Measurements from ENCODE around the gene FAM89B. TPM values are rescaled to one million over a fixed set of nuclear protein-coding genes. Genes with fewer than 3 reads are reported as not detected.

Gene FAM89B
- total and polyA plus RNA-seq, 2 donors (not counting 1 experiment from before 2014, with no cell fraction given): 17.5 to 18.2 TPM

GRCh38 chr11:65619281-65619928 is 47.1 kb downstream of the FAM89B start:
- Histone ChIP-seq H2AFZ (ENCODE audit: low read length) (no peak overlapping the region), H3K79me2 (ENCODE audit: control insufficient read depth, insufficient read depth, low read length) (peaks cover 21% of the 10 kb centered on the region), H3K36me3 (ENCODE audit: control insufficient read depth, insufficient read depth, low read length) (peaks cover 38% of the 10 kb centered on the region), H3K4me3 (replicated peaks in 1 of 4; ENCODE audit: control extremely low read depth in 1 of 4, insufficient read depth in 1 of 4, low read depth in 3 of 4, low read length in 4 of 4) (no peak overlapping the region), H3K9ac (ENCODE audit: insufficient read depth, low read length) (no peak overlapping the region), H3K4me2 (ENCODE audit: extremely low read depth, insufficient read depth, low read length) (no peak overlapping the region), H3K27me3 (ENCODE audit: control insufficient read depth, insufficient read depth, low read length) (no peaks in the 10 kb centered on the region), H3K27ac (ENCODE audit: insufficient read depth, low read length) (no peak overlapping the region), H3K4me1 (ENCODE audit: control insufficient read depth, extremely low read depth, insufficient read depth, low read length) (peaks cover 6% of the 10 kb centered on the region), H3K9me3 (ENCODE audit: control insufficient read depth, insufficient read depth, low read depth, low read length) (no peaks in the 10 kb centered on the region), H4K20me1 (ENCODE audit: control insufficient read depth, extremely low read depth, insufficient read depth, low read length) (no peaks in the 10 kb centered on the region)
- TF ChIP-seq EZH2 (IDR thresholded peaks at IDR 0.05; ENCODE audit: low read length, missing control alignments) (no peak), CTCF (conservative IDR thresholded peaks at IDR 0.05 in 1 of 2, IDR thresholded peaks at IDR 0.05 in 1 of 2; ENCODE audit: low read depth in 1 of 2, low read length in 2 of 2) (no peak)
- DNase-seq (ENCODE audit: low read depth in 2 of 2): no peak

DNA sequence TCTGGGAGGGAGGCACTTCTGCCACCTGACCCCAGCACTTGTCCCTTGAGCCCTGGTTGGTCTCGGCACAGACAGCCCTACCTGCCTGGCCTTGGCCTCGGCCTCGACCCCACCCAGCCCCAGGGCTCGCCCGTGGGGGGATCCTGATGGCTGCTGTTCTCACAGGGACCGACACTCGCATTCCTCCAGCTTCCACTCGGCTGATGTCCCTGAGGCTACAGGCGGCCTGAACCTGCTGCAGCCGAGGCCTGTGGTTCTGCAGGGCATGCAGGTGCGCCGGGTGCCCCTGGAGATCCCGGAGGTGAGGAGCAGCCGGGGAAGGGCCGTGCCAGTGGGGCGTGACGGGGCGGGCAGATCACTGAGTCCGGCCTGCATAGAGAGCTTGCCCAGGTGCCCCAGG is 48.3 kb downstream of the FAM89B start:
- H4K20me1 ChIP-seq (ENCODE audit: control insufficient read depth, extremely low read depth, insufficient read depth, low read length): no peaks in the 10 kb centered on the region
- H3K27ac ChIP-seq (ENCODE audit: insufficient read depth, low read length): no peak overlapping the region
- no peak overlapping the region for H2AFZ ChIP-seq (ENCODE audit: low read length)
- peaks cover 20% of the 10 kb centered on the region for H3K79me2 ChIP-seq (ENCODE audit: control insufficient read depth, insufficient read depth, low read length)
- no peak overlapping the region for H3K9ac ChIP-seq (ENCODE audit: insufficient read depth, low read length)
- H3K9me3 ChIP-seq (ENCODE audit: control insufficient read depth, insufficient read depth, low read depth, low read length): no peaks in the 10 kb centered on the region
- TF ChIP-seq EZH2 (IDR thresholded peaks at IDR 0.05; ENCODE audit: low read length, missing control alignments) (no peak), CTCF (conservative IDR thresholded peaks at IDR 0.05 in 1 of 2, IDR thresholded peaks at IDR 0.05 in 1 of 2; ENCODE audit: low read depth in 1 of 2, low read length in 2 of 2) (no peak)
- peaks cover 6% of the 10 kb centered on the region for H3K4me1 ChIP-seq (ENCODE audit: control insufficient read depth, extremely low read depth, insufficient read depth, low read length)
- peaks cover 40% of the 10 kb centered on the region for H3K36me3 ChIP-seq (ENCODE audit: control insufficient read depth, insufficient read depth, low read length)
- H3K4me2 ChIP-seq (ENCODE audit: extremely low read depth, insufficient read depth, low read length): no peak overlapping the region
- no peak overlapping the region for H3K4me3 ChIP-seq (replicated peaks in 1 of 4; ENCODE audit: control extremely low read depth in 1 of 4, insufficient read depth in 1 of 4, low read depth in 3 of 4, low read length in 4 of 4)
- DNase-seq (ENCODE audit: low read depth in 2 of 2): no peak
- H3K27me3 ChIP-seq (ENCODE audit: control insufficient read depth, insufficient read depth, low read length): no peaks in the 10 kb centered on the region

DNA sequence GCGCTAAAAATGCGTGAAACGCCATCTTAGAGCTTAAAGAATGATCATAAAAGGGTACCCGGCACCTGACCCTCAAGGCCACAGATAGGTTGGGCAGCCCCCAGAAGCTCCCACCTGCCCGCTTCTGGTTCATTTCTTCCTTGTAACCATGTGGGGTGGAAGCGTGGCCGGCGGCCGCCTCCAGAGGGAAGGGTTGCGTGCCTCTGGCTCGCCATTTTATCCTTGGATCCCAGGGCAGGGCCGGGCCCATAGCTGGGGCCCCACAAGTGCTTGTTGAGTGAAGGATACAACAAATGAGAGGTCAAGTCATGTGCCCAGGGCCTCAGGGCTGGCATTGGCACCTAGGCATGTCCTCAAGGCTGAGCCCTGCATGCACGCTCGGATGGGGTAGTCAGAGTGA is 49.1 kb downstream of the FAM89B start:
- Histone ChIP-seq H3K9ac (ENCODE audit: insufficient read depth, low read length) (no peak overlapping the region), H3K9me3 (ENCODE audit: control insufficient read depth, insufficient read depth, low read depth, low read length) (no peaks in the 10 kb centered on the region), H3K27ac (ENCODE audit: insufficient read depth, low read length) (no peak overlapping the region), H3K27me3 (ENCODE audit: control insufficient read depth, insufficient read depth, low read length) (no peaks in the 10 kb centered on the region), H3K4me3 (replicated peaks in 1 of 4; ENCODE audit: control extremely low read depth in 1 of 4, insufficient read depth in 1 of 4, low read depth in 3 of 4, low read length in 4 of 4) (no peak overlapping the region), H3K4me1 (ENCODE audit: control insufficient read depth, extremely low read depth, insufficient read depth, low read length) (peaks cover 6% of the 10 kb centered on the region), H3K4me2 (ENCODE audit: extremely low read depth, insufficient read depth, low read length) (no peak overlapping the region), H3K79me2 (ENCODE audit: control insufficient read depth, insufficient read depth, low read length) (peaks cover 17% of the 10 kb centered on the region), H2AFZ (ENCODE audit: low read length) (no peak overlapping the region), H3K36me3 (ENCODE audit: control insufficient read depth, insufficient read depth, low read length) (peaks cover 44% of the 10 kb centered on the region), H4K20me1 (ENCODE audit: control insufficient read depth, extremely low read depth, insufficient read depth, low read length) (no peaks in the 10 kb centered on the region)
- no peak for DNase-seq (ENCODE audit: low read depth in 2 of 2)
- TF ChIP-seq CTCF (conservative IDR thresholded peaks at IDR 0.05 in 1 of 2, IDR thresholded peaks at IDR 0.05 in 1 of 2; ENCODE audit: low read depth in 1 of 2, low read length in 2 of 2) (no peak), EZH2 (IDR thresholded peaks at IDR 0.05; ENCODE audit: low read length, missing control alignments) (no peak)

Measured in fibroblast of lung (primary cell).